GM12892 (cell line): ENCODE data around the gene UQCRH.

ENCODE experiments used
- POLR2A ChIP-seq: IDR thresholded peaks from 2 replicates; pipeline ENCODE4 v1.6.1; 2011; ENCODE audit warnings: low read depth, low read length, control low read depth
- POLR2AphosphoS5 ChIP-seq: IDR thresholded peaks from 2 replicates; pipeline ENCODE4 v1.6.1; 2011; ENCODE audit warnings: low read depth, low read length, control low read depth

DNA sequence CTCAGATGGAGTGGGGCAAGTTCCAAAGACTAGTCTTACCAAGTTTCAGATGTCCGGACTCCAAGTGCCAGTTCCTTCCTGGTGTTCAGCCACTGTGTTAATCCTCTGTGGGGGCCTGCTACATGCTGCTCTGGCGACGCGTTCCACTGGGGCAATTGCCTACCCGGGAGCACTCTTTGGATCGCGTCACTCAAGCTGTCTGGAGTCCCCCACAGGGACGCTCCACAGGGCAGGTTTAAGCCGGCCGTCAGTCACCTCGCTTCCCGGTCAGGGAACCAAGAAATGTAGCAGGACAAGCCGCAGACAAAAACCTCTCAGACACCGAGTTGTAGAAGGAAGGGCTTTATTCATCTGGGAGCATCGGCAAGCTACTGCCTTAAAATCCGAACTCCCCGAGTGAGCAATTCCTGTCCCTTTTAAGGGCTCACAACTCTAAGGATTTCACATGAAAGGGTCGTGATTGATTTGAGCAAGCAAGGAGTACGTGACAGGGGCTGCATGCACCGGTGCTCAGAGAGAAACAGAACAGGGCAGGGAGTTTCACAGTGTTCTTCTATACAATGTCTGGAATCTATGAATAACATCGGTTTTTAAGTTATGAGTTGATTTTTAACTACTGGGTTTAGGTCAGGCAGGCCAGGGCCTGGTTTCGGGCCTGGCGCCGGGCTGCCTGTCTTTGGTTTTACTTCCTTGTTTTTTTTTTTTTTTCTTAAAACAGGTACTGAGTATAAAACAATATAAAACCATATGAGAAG is 28.5 kb downstream of the UQCRH start:
- TF ChIP-seq POLR2AphosphoS5 = peak; percentile 65
- TF ChIP-seq POLR2A = peak; percentile 58; the same call in 1 of the 2 replicates
